ENCODE data around the gene DSC1. TPM values are rescaled to one million over a fixed set of nuclear protein-coding genes. Genes with fewer than 3 reads are reported as not detected.

DSC1 gene
- total and polyA plus RNA-seq, 2 of the 4 experiments (the other 2 are of a cell fraction): not detected

- H2BK15ac ChIP-seq (ENCODE audit: low read depth, low read length): no peak within 1 kb of the TSS
- ATAC-seq (ENCODE audit: low read depth): no peak
- no peak within 1 kb of the TSS for H2BK5ac ChIP-seq (ENCODE audit: low read depth, low read length, poor library complexity, severe bottlenecking)
- H3K4ac ChIP-seq (ENCODE audit: low read depth, low read length): no peak within 1 kb of the TSS
- H3K9me1 ChIP-seq (ENCODE audit: insufficient read depth, low read length): no peaks in the 10 kb centered on the region
- H3K79me1 ChIP-seq (ENCODE audit: low read depth in 1 of 2, low read length in 2 of 2): no peaks in the 10 kb centered on the region
- H4K91ac ChIP-seq (ENCODE audit: insufficient read depth, low read depth, low read length): no peak within 1 kb of the TSS
- H3K14ac ChIP-seq (replicated peaks; ENCODE audit: low read depth, low read length): no peak within 1 kb of the TSS
- no peak within 1 kb of the TSS for H4K8ac ChIP-seq (ENCODE audit: low read depth in 2 of 2, low read length in 2 of 2)
- POLR2A ChIA-PET (ENCODE audit: unreplicated experiment): no interaction called here
- in situ Hi-C loops (cut with MboI; ENCODE audit: low sequenced_read_pairs): no loop called here
- intact Hi-C loops (cut with micrococcal nuclease): no loop called here
- no peak within 1 kb of the TSS for H2AK5ac ChIP-seq (ENCODE audit: low read depth, low read length)
- TF ChIP-seq CEBPB (IDR thresholded peaks at IDR 0.05; ENCODE audit: low read depth, low read length) (no peak), RFX5 (IDR thresholded peaks at IDR 0.05; ENCODE audit: low read depth, low read length) (no peak), FOS (IDR thresholded peaks at IDR 0.05; ENCODE audit: low read depth, low read length) (no peak), MXI1 (IDR thresholded peaks at IDR 0.05; ENCODE audit: borderline replicate concordance, low read depth, low read length) (no peak), POLR2A (IDR thresholded peaks at IDR 0.05; ENCODE audit: low read depth, low read length) (no peak)
- H4K5ac ChIP-seq (ENCODE audit: low read depth, low read length): no peak within 1 kb of the TSS
- H2BK120ac ChIP-seq (ENCODE audit: low read depth, low read length): no peak within 1 kb of the TSS
- H3K23ac ChIP-seq (ENCODE audit: low read depth, low read length): no peak within 1 kb of the TSS
- no TSS peak for BruUV-seq (replicated peaks)
- no peak within 1 kb of the TSS for H2AFZ ChIP-seq (replicated peaks; ENCODE audit: low read length, poor library complexity)
- H3K56ac ChIP-seq (ENCODE audit: extremely low read depth, insufficient read depth, low read length): no peak within 1 kb of the TSS
- H4K20me1 ChIP-seq (ENCODE audit: insufficient read depth, low read length): no peaks in the 10 kb centered on the region
- 0 out of 2 replicates have a peak, but pooled peaks cover 1% of the 10 kb centered on the region for H3K9me3 ChIP-seq (ENCODE audit: control insufficient read depth, insufficient read depth, low read length)
- no peak within 1 kb of the TSS for H3K9ac ChIP-seq (ENCODE audit: low read depth, low read length)
- H3K4me1 ChIP-seq (ENCODE audit: control insufficient read depth, insufficient read depth, low read length): no peaks in the 10 kb centered on the region
- WGBS, 2 experiments (ENCODE audit: extremely low coverage in 2 of 2, insufficient read length in 1 of 2): 6% methylated on average over 12 of the region's 44 CpGs; no CpG with 5 or more reads in 1 of the 2 experiments
- no peak for DNase-seq
- no peak within 1 kb of the TSS for H3K27ac ChIP-seq (ENCODE audit: insufficient read depth, low read length)
- H2BK20ac ChIP-seq (ENCODE audit: low read depth, low read length): no peak within 1 kb of the TSS
- H2AK9ac ChIP-seq (replicated peaks; ENCODE audit: low read depth, low read length, poor library complexity): no peak within 1 kb of the TSS
- dilution Hi-C loops (cut with HindIII; ENCODE audit: low sequenced_read_pairs, unreplicated experiment): no loop called here
- no peak within 1 kb of the TSS for H3K4me3 ChIP-seq (ENCODE audit: insufficient read depth, low read depth, low read length)
- no peaks in the 10 kb centered on the region for H3K36me3 ChIP-seq (ENCODE audit: control insufficient read depth, insufficient read depth, low read length)
- CTCF ChIA-PET: no interaction called here
- H3K27me3 ChIP-seq (ENCODE audit: control insufficient read depth, insufficient read depth, low read length): peaks cover 13% of the 10 kb centered on the region
- H3K4me2 ChIP-seq (ENCODE audit: low read depth, low read length): no peak within 1 kb of the TSS; the same call in 1 of the 2 replicates
- no peak within 1 kb of the TSS for H3K18ac ChIP-seq (ENCODE audit: low read depth, low read length)
Observed at GRCh38 chr18:31102025-31102684, 60.5 kb downstream of the DSC1 start, which contains the start of gene DSC2. Gene DSC2 (minus strand): TSS chr18:31102421. CDS start chr18:31101971, 450 bp downstream.
